NCI-H460 (cell line): ENCODE measurements around the gene TLCD1. TPM values are rescaled to one million over a fixed set of nuclear protein-coding genes. Genes with fewer than 3 reads are reported as not detected.

Experiments used
- DNase-seq: peaks from one replicate; pipeline ENCODE4 v3.0.0-alpha.2; 2016; ENCODE audit warnings: low read depth; ENCODE audit errors: extremely low read depth
- small RNA-seq, 2 experiments: library from RNA; depleted of rRNA; stranded (forward); fragments of <200 nt; gene quantifications; one replicate each; pipeline ENCODE3, GENCODE V24; 2014
- total RNA-seq: library from RNA; depleted of rRNA; stranded (reverse); fragments of >200 nt; shearing (Covaris generic); gene quantifications from 2 replicates; pipeline ENCODE4 v1.2.3, GENCODE V29; 2014; rRNA removed

TLCD1 gene
- total RNA-seq, 1 experiment from 2014 or later: 27.9 TPM

DNA sequence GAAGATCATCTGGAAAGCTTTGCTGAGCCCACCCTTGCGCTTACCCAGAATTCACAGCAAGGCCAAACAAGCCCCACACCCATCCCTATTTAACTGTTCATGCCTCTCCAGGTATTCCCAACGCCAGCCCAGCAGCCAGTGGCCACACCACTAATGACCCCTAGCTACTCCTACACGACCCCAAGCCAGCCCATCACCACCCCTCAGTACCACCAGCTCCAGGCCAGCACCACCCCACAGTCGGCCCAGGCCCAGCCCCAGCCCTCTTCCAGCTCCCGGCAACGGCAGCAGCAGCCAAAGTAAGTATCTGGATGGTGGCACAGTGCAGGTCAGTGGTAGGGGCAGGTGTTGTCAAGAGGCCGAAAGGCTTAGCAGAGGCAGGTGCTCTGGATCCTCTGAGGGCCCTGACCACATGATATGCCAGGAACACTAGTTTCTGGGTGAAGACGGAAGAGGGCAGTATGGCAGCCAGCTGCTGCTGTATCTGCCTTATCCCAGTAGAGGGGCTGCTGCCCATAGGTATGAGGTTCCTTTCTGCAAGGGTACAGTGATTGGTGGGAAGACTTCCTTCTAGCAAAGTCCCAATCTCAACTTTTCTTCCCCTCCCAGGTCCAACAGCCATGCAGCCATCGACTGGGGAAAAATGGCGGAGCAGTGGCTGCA lies 25.1 kb downstream of the TLCD1 start:
- no peak for DNase-seq

DNA sequence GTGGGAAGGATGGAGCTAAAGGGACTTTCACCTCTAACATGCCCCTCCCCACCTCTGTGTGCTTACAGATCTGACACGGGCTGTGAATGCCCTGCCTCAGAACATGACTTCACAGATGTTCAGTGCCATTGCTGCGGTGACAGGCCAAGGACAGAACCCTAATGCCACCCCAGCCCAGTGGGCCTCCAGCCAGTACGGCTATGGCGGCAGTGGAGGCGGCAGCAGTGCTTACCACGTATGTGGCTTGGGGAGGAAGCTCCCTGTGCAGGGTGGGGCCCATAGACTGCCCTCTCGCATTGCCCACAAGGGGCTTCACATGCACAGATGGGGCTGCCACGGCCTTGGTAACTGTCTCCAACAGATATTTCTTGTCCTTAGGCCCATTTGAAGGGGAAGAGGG lies 25.8 kb downstream of the TLCD1 start:
- DNase-seq: no peak

DNA sequence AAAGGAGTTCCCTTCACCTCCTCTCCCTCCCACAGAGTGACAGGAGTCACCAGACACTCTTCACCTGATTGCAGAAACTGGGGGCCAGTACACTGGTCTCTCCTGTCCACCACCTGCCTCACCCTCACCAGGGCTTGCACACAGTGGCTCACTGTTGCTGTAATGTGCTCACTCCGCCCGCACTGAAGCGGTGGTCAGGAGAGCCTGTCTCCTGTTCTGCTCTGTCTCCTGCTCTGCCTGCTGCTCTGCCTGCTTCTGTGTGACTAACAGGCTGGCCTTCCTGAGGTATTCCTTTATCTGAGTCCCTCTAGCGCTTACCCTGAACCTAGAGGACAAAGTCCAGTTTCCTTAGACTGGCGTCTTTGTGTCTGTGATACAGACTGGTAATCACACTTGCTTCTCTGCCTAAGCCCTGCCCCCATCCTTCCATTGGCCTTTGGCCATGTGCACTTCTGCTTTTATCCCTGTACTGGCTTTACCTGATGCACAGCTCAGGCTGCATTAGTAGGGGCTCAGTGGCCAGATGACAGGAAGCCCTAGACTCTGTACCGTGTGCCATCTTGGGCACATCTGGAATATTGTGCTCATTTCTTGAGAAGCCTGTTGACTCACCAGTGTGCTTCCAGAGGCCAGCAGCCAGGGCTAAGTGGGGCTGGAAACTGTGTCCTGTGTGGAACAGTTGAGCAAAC lies 27.6 kb downstream of the TLCD1 start:
- no peak for DNase-seq

DNA sequence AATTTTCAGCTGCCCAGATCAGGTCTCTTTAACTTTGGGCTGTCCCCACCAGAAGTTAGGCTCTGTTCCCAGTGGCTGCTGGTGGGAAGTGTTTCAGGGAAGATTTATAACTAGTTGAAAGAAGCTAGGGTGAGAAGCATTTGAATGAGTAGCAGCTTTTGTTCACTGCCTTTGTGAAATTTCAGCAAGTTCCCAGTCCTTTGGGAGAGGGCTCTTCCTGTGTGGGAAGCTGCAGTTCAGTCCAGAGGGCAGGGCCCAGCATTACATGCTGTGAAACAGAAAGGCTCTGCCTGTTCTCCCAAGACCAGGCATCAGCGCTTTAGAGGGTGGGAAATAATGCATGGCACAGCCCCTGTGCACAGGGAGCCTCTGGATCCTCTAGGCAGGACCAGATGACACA lies 32.2 kb downstream of the TLCD1 start:
- DNase-seq: no peak

DNA sequence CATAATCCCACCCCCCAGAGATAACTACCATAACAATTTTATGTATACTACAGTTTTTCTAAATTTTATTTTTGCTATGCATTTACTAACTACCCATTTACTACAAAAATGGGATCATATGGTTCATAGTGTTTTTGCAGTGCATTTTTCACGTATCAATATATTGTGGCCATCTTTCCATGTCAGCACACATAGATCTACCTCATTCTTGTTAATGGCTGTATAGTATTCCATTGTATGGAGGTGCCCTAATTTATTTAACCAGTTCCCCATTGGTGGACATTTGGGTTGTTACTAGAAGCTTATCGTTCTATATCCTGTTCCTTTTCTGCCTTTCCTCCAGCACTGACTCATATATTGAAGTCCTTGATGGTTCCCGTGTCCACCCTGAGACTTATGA lies 37.0 kb downstream of the TLCD1 start:
- DNase-seq: no peak

DNA sequence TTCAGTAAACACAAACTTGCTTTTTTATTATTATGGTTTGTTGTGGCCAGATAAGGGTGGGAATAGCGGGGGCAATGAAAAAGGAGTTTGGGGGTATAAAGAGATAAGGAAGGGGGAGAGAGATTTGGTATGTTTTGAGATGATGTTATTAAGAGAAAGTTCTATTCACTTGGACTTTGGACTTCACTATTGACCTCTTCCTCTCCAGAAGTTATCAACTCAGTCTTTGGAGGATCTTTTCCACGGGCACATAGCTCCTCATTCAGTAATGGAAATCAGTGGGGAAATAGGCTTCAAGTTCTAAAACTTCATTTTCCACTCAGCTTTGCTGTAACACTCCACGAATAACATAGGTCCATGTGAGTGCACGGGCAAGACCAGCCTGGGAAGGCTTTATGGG lies 37.6 kb downstream of the TLCD1 start:
- DNase-seq: no peak

DNA sequence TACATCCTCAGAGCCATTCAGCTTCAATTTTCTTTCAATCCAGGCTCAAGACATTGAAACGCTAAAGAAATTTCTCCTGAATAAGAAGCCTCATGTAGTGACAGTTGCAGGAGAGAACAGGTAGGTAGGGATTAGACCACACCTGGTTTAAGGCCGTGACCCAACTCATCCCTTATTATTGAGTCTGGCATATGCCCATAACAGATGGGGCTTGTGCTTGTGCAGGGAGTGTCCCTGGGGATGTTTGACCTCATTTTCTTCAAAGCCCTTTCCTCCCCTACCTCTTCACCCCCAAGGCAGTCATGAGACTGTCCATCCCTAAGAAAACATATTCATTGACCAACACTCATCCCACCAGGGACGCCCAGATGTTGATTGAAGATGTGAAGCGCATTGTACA lies 39.7 kb downstream of the TLCD1 start:
- no peak for DNase-seq

DNA sequence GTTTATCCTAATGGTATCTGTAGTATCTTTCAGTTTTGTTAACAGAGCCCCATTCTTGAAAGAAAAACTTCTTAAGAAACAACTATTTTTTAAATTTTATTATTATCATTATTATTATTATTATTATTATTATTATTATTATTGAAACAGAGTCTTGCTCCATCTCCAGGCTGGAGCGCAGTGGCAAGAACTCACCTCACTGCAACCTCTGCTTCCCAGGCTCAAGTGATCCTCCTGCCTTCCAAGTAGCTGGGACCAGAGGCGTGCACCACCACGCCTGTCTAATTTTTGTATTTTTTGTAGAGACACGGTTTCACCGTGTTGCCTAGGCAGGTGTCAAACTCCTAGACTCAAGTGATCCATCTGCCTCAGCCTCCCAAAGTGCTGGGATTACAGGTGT lies 40.7 kb downstream of the TLCD1 start:
- DNase-seq: no peak

DNA sequence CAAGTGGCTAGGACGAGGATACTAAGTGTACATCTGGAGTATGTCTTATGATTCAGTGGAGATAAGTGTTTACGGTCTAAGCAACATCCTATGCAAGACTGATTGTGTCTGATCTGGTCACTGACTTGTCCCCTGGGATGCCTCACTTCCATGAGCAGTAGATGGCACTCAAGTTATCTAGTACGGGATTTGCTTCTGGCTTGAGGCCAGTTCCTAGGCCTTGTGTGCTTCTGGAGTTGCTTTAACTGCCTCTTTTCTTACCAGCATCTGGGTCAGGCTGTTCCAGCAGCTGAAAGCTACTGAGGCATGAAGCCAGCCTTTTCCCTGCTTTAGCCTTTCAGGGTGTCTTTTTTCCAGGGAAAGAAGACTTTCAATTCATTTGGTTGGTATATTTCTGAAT lies 41.1 kb downstream of the TLCD1 start:
- peak; percentile 74 for DNase-seq

DNA sequence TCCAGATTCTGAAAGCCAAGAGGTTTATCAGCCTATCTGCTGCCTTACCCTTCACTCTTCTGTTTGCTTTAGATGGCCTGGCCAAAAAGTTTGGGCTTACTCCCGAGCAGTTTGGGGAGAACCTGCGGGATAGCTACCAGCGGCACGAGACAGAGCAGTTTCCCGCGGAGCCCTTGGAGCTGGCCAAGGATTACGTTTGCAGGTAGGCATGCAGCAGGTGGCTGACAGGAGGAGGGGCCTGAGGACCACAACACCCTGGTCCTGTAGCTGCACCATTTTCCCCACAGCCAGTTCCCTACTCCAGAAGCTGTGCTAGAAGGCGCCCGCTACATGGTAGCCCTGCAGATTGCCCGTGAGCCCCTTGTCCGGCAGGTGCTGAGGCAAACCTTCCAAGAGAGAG lies 43.4 kb downstream of the TLCD1 start:
- DNase-seq: no peak

DNA sequence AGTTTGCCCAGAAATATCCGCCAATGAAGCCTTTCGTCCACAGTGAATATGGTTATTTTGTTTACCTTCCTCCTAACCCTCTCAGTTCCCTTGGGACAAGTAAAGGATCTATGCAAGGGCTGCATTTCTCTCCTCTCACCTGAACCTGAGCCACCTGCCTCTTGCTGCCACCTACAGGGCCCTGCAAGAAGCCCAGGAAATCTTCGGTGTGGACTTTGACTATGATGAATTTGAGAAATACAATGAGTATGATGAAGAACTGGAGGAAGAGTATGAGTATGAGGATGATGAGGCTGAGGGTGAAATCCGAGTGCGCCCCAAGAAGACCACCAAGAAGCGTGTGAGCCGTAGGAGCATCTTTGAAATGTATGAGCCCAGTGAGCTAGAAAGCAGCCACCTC lies 50.1 kb downstream of the TLCD1 start:
- peak; percentile 18 for DNase-seq

DNA sequence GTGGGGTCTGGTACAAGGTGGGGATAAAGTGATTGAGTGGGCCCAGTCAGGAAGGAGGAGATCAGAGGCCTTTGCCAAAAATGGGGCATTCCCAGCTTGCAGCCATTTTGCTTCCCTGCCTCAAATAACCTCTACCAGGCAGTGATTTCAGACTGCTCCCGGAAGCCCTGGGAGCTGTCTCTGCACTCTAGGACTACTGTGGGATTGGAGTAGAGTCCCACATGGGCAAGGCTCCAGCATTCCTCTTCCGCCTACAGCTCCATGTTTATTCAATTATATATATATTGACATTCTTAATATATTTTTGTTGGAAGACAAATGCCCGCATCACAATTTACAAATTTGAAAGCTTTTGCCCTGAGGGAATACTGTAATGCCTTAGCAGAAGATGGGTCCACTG lies 50.5 kb downstream of the TLCD1 start:
- no peak for DNase-seq

Small RNA genes within 50 kb of the gene (small RNA-seq; reads per million reads assigned to genes)
- gene SNORD42A (0 reads per million in 2 experiments), gene SNORD42B (0.06 to 0.10 reads per million in 2 experiments), gene SNORD4A (0 reads per million in 2 experiments), gene SNORD4B (0 reads per million in 2 experiments)

Other genes starting within 250 kb of the TLCD1 start
- gene FOXN1, start 219.9 kb downstream of the TLCD1 start, total RNA-seq: 0.17 TPM in 1 of 2 replicates, not detected in the other
- 23.6 and 24.2 TPM in 2 replicates for gene UNC119, start 173.6 kb downstream of the TLCD1 start, total RNA-seq
- gene PIGS, start 154.7 kb downstream of the TLCD1 start, total RNA-seq: 48.2 and 57.7 TPM in 2 replicates
- 27.9 and 37.3 TPM in 2 replicates for gene ALDOC, start 149.3 kb downstream of the TLCD1 start, total RNA-seq
- gene SPAG5, start 127.2 kb downstream of the TLCD1 start, total RNA-seq: 56.3 and 56.8 TPM in 2 replicates
- gene RSKR, start 112.0 kb downstream of the TLCD1 start, total RNA-seq: 13.1 and 19.9 TPM in 2 replicates
- gene BLTP2, start 81.1 kb downstream of the TLCD1 start, total RNA-seq: 109 and 134 TPM in 2 replicates
- gene SDF2, start 64.3 kb downstream of the TLCD1 start, total RNA-seq: 49.5 and 52.6 TPM in 2 replicates
- gene SUPT6H, start 64.0 kb downstream of the TLCD1 start, total RNA-seq: 26.7 and 33.3 TPM in 2 replicates
- 3.4 and 3.6 TPM in 2 replicates for gene PROCA1, start 14.3 kb downstream of the TLCD1 start, total RNA-seq
- gene RAB34, start 8.4 kb downstream of the TLCD1 start, total RNA-seq: 170 and 179 TPM in 2 replicates
- 1,295 and 1,608 TPM in 2 replicates for gene RPL23A, start 6.2 kb downstream of the TLCD1 start, total RNA-seq
- gene NEK8, start 2.6 kb upstream of the TLCD1 start, total RNA-seq: 1.9 and 2.5 TPM in 2 replicates
- 79.4 and 83.4 TPM in 2 replicates for gene TRAF4, start 17.8 kb upstream of the TLCD1 start, total RNA-seq
- gene FAM222B, start 116.6 kb upstream of the TLCD1 start, total RNA-seq: 8.1 and 9.4 TPM in 2 replicates
- gene ERAL1, start 128.8 kb upstream of the TLCD1 start, total RNA-seq: 30.9 and 43.6 TPM in 2 replicates
- gene FLOT2, start 171.5 kb upstream of the TLCD1 start, total RNA-seq: 29.2 and 30.7 TPM in 2 replicates
- gene DHRS13, start 176.8 kb upstream of the TLCD1 start, total RNA-seq: 5.1 and 5.6 TPM in 2 replicates
- gene PHF12, start 225.3 kb upstream of the TLCD1 start, total RNA-seq: 13.9 and 14.7 TPM in 2 replicates